Mesendoderm (in vitro differentiated cells): ENCODE measurements around the gene BTNL8. TPM values are rescaled to one million over a fixed set of nuclear protein-coding genes. Genes with fewer than 3 reads are reported as not detected.

Source experiments
- DNase-seq: peaks from one replicate; pipeline ENCODE4 v3.0.0; 2013
- H2AK5ac ChIP-seq: 2 replicates; pipeline ENCODE4 v1.6.1; 2013; ENCODE audit warnings: low read length, inconsistent platforms
- H2BK120ac ChIP-seq: 2 replicates; pipeline ENCODE4 v1.6.1; 2013; ENCODE audit warnings: low read depth, mild to moderate bottlenecking, low read length, moderate library complexity, mixed read lengths
- H2BK15ac ChIP-seq: replicated peaks from 2 replicates; pipeline ENCODE4 v1.6.1; 2013; ENCODE audit warnings: low read depth, mild to moderate bottlenecking, moderate library complexity
- H2BK5ac ChIP-seq: 2 replicates; pipeline ENCODE4 v1.6.1; 2013; ENCODE audit warnings: low read length, inconsistent platforms
- H3K18ac ChIP-seq: 2 replicates; pipeline ENCODE4 v1.6.1; 2013; ENCODE audit warnings: mild to moderate bottlenecking, low read length, mixed read lengths
- H3K23ac ChIP-seq: one replicate; pipeline ENCODE4 v1.6.1; 2013; ENCODE audit warnings: low read length
- H3K27ac ChIP-seq: 2 replicates; pipeline ENCODE4 v1.5.1; 2013; ENCODE audit warnings: low read depth, mild to moderate bottlenecking, inconsistent platforms, low read length, moderate library complexity
- H3K27me3 ChIP-seq: 2 replicates; pipeline ENCODE4 v1.6.1; 2013; ENCODE audit warnings: low read length, control low read depth, mild to moderate bottlenecking, inconsistent platforms; ENCODE audit not compliant: insufficient read depth, poor library complexity
- H3K36me3 ChIP-seq: 2 replicates; pipeline ENCODE4 v1.6.1; 2013; ENCODE audit warnings: low read length, inconsistent platforms; ENCODE audit not compliant: control insufficient read depth, insufficient read depth
- H3K4ac ChIP-seq: one replicate; pipeline ENCODE4 v1.6.1; 2013; ENCODE audit warnings: low read depth, mild to moderate bottlenecking, low read length, moderate library complexity
- H3K4me1 ChIP-seq: 2 replicates; pipeline ENCODE4 v1.6.1; 2013; ENCODE audit warnings: low read depth, low read length, inconsistent platforms; ENCODE audit not compliant: control insufficient read depth
- H3K4me2 ChIP-seq: 2 replicates; pipeline ENCODE4 v1.6.1; 2013; ENCODE audit warnings: low read length
- H3K4me3 ChIP-seq: 2 replicates; pipeline ENCODE4 v1.5.1; 2013; ENCODE audit warnings: mild to moderate bottlenecking, low read length
- H3K56ac ChIP-seq: one replicate; pipeline ENCODE4 v1.6.1; 2013; ENCODE audit warnings: low read length
- H3K79me1 ChIP-seq: 2 replicates; pipeline ENCODE4 v1.6.1; 2013; ENCODE audit warnings: low read length, inconsistent platforms
- H3K79me2 ChIP-seq: 2 replicates; pipeline ENCODE4 v1.6.1; 2013; ENCODE audit warnings: mild to moderate bottlenecking, low read length; ENCODE audit not compliant: control insufficient read depth, insufficient read depth
- H3K9ac ChIP-seq: 2 replicates; pipeline ENCODE4 v1.6.1; 2013; ENCODE audit warnings: low read length, inconsistent platforms
- H4K5ac ChIP-seq: one replicate; pipeline ENCODE4 v1.6.1; 2013; ENCODE audit warnings: low read length
- H4K8ac ChIP-seq: one replicate; pipeline ENCODE4 v1.6.1; 2013; ENCODE audit warnings: low read depth, mild to moderate bottlenecking, control low read depth, low read length, moderate library complexity
- WGBS: extraction: QIAGEN DNeasy Blood & Tissue Kit; methylation state at CpG from one replicate; pipeline ENCODE4 v1.1.7; 2013; ENCODE audit warnings: low lambda C conversion rate, missing lambda C conversion rate; ENCODE audit not compliant: insufficient coverage; ENCODE audit errors: extremely low coverage; 5-methylcytosine and 5-hydroxymethylcytosine counted together
- small RNA-seq: library from polyadenylated mRNA; stranded (forward); fragments of <200 nt; extraction: miRNeasy Mini kit (QIAGEN cat#:217004); gene quantifications from one replicate; pipeline ENCODE3, GENCODE V24; 2013; ENCODE audit not compliant: insufficient read depth

The BTNL8 gene

GRCh38 chr5:180988016-180988415, 89.1 kb downstream of the BTNL8 start:
- Histone ChIP-seq H4K8ac (no peak overlapping the region), H3K27me3 (no peaks in the 10 kb centered on the region), H3K23ac (no peak overlapping the region), H3K79me1 (no peaks in the 10 kb centered on the region), H2BK120ac (no peak overlapping the region), H2BK5ac (no peak overlapping the region), H3K56ac (no peak overlapping the region), H2BK15ac (no peak overlapping the region), H3K18ac (no peak overlapping the region), H3K79me2 (no peaks in the 10 kb centered on the region), H2AK5ac (no peak overlapping the region), H3K4me2 (no peak overlapping the region), H3K36me3 (no peaks in the 10 kb centered on the region), H3K4ac (no peak overlapping the region), H3K9ac (no peak overlapping the region), H3K4me3 (no peak overlapping the region), H3K27ac (no peak overlapping the region), H4K5ac (no peak overlapping the region), H3K4me1 (no peaks in the 10 kb centered on the region)
- no CpG with 5 or more reads among the region's 2 CpGs for WGBS
- no peak for DNase-seq

- H3K4me3 ChIP-seq, result no peak within 1 kb of the TSS
- no peak within 1 kb of the TSS for H4K8ac ChIP-seq
- H3K18ac ChIP-seq, result no peak within 1 kb of the TSS
- no peaks in the 10 kb centered on the region for H3K4me1 ChIP-seq
- H3K27ac ChIP-seq, result no peak within 1 kb of the TSS
- no peak within 1 kb of the TSS for H3K56ac ChIP-seq
- DNase-seq, result no peak
- H3K4ac ChIP-seq, result no peak within 1 kb of the TSS
- H4K5ac ChIP-seq, result no peak within 1 kb of the TSS
- H3K4me2 ChIP-seq, result no peak within 1 kb of the TSS
- H3K9ac ChIP-seq, result no peak within 1 kb of the TSS
- H2BK5ac ChIP-seq, result no peak within 1 kb of the TSS
- WGBS, result no CpG with 5 or more reads among the region's 5 CpGs
- no peak within 1 kb of the TSS for H2AK5ac ChIP-seq
- no peaks in the 10 kb centered on the region for H3K36me3 ChIP-seq
- H3K23ac ChIP-seq, result no peak within 1 kb of the TSS
- H2BK15ac ChIP-seq, result no peak within 1 kb of the TSS
- no peaks in the 10 kb centered on the region for H3K79me1 ChIP-seq
- H3K27me3 ChIP-seq, result no peaks in the 10 kb centered on the region
- H3K79me2 ChIP-seq, result no peaks in the 10 kb centered on the region
- no peak within 1 kb of the TSS for H2BK120ac ChIP-seq
Observed at GRCh38 chr5:180988592-180988991, 89.6 kb downstream of the BTNL8 start, which contains the start of gene BTNL3. Gene BTNL3, plus strand, starts transcription at chr5:180988846. Its CDS starts 183 bp downstream, at chr5:180989029.

GRCh38 chr5:180990086-180990881, 91.3 kb downstream of the BTNL8 start:
- Histone ChIP-seq H2AK5ac (no peak overlapping the region), H4K8ac (no peak overlapping the region), H2BK15ac (no peak overlapping the region), H3K4ac (no peak overlapping the region), H3K9ac (no peak overlapping the region), H3K79me1 (no peaks in the 10 kb centered on the region), H3K4me1 (no peaks in the 10 kb centered on the region), H3K4me3 (no peak overlapping the region), H3K36me3 (no peaks in the 10 kb centered on the region), H3K23ac (no peak overlapping the region), H3K27ac (no peak overlapping the region), H2BK5ac (no peak overlapping the region), H3K79me2 (no peaks in the 10 kb centered on the region), H4K5ac (no peak overlapping the region), H3K4me2 (no peak overlapping the region), H3K56ac (no peak overlapping the region), H3K27me3 (no peaks in the 10 kb centered on the region), H3K18ac (no peak overlapping the region), H2BK120ac (no peak overlapping the region)
- WGBS, result no CpG with 5 or more reads among the region's 16 CpGs
- DNase-seq, result no peak

- Histone ChIP-seq H2BK5ac (no peak overlapping the region), H3K27ac (no peak overlapping the region), H3K18ac (no peak overlapping the region), H3K4me3 (no peak overlapping the region), H3K79me1 (no peaks in the 10 kb centered on the region), H3K23ac (no peak overlapping the region), H3K4me1 (no peaks in the 10 kb centered on the region), H2BK15ac (no peak overlapping the region), H2AK5ac (no peak overlapping the region), H3K4me2 (no peak overlapping the region), H3K36me3 (no peaks in the 10 kb centered on the region), H3K4ac (no peak overlapping the region), H3K79me2 (no peaks in the 10 kb centered on the region), H3K56ac (no peak overlapping the region), H4K8ac (no peak overlapping the region), H3K9ac (no peak overlapping the region), H3K27me3 (no peaks in the 10 kb centered on the region), H2BK120ac (no peak overlapping the region), H4K5ac (no peak overlapping the region)
- WGBS, result no CpG with 5 or more reads among the region's 5 CpGs
- DNase-seq, result no peak
Observed at GRCh38 chr5:180990882-180991242, 91.9 kb downstream of the BTNL8 start.

Small RNA genes lying within 50 kb of the gene (small RNA-seq; reads per million reads assigned to genes)
- gene RF00019, result not detected
- gene RPS29P12, result not detected
